Thyroid gland (tissue), 4 donors: ENCODE results near the gene CNR1. TPM values are rescaled to one million over a fixed set of nuclear protein-coding genes. Genes with fewer than 3 reads are reported as not detected.

Experiments used
- DNase-seq, 2 donors: peaks; one replicate each; pipeline ENCODE4 v3.0.0-alpha.2; 2019
- H3K27ac ChIP-seq, 3 donors: fragments of 200-600 bp; sonication (generic); 1 replicate in 2 of 3; 2 replicates in 1 of 3; pipeline ENCODE4 v1.5.1; 2016 to 2019; ENCODE audit warnings: mild to moderate bottlenecking in 1 of 3, moderate library complexity in 1 of 3
- H3K27me3 ChIP-seq: fragments of 200-600 bp; sonication (generic); one replicate; pipeline ENCODE4 v1.5.1; 2019
- H3K36me3 ChIP-seq, 2 donors: fragments of 200-600 bp; sonication (generic); one replicate each; pipeline ENCODE4 v1.5.1; 2016 to 2019
- H3K4me1 ChIP-seq, 2 donors: fragments of 200-600 bp; sonication (generic); one replicate each; pipeline ENCODE4 v1.5.1; 2017 to 2019
- H3K4me3 ChIP-seq, 3 donors: fragments of 200-600 bp; sonication (generic); replicated peaks in 1 of 3; 1 replicate in 2 of 3; 2 replicates in 1 of 3; pipeline ENCODE4 v1.5.1; 2016; ENCODE audit warnings: mild to moderate bottlenecking in 1 of 3
- H3K9me3 ChIP-seq: fragments of 200-600 bp; sonication (generic); one replicate; pipeline ENCODE4 v1.5.1; 2017
- CTCF ChIP-seq, 6 experiments: fragments of 200-600 bp in 3 of 6; fragments of 450-650 bp in 3 of 6; sonication (generic) in 3 of 6; IDR thresholded peaks; one replicate each; pipeline ENCODE4 v1.5.1; 2016 to 2019; ENCODE audit warnings: antibody characterized with exemption in 6 of 6, mild to moderate bottlenecking in 2 of 6, inconsistent platforms in 1 of 6, moderate library complexity in 1 of 6
- POLR2A ChIP-seq, 2 donors: fragments of 450-650 bp; IDR thresholded peaks; one replicate each; pipeline ENCODE4 v1.6.1; 2017; ENCODE audit warnings: antibody characterized with exemption in 2 of 2, mild to moderate bottlenecking in 2 of 2, moderate library complexity in 1 of 2
- WGBS, 2 donors: methylation state at CpG; one replicate each; pipeline ENCODE4 v1.1.5; 2017; 5-methylcytosine and 5-hydroxymethylcytosine counted together
- intact Hi-C: fragments of 100-400 bp; cut with DNase I; formaldehyde crosslinking; loops from one replicate; pipeline ENCODE4 v1.15.1; 2023
- total RNA-seq, 4 donors: library from RNA; depleted of rRNA; stranded (reverse); fragments of >200 nt; gene quantifications; one replicate each; pipeline ENCODE4 v1.2.3, GENCODE V29; 2016

CNR1 gene
- total RNA-seq, 4 donors from 2014 or later, result 3.8 to 17.5 (median 7.8) TPM

- Histone ChIP-seq H3K27ac (peak overlapping the region in 1 of 3 donors; percentile 12), H3K4me1 (peaks cover 10 to 21% of the 10 kb centered on the region in 2 donors), H3K9me3 (no peaks in the 10 kb centered on the region), H3K27me3 (peaks cover 21% of the 10 kb centered on the region), H3K4me3 (peak overlapping the region; percentile 1 to 45 (median 37)), H3K36me3 (no peaks in the 10 kb centered on the region)
- TF ChIP-seq POLR2A (IDR thresholded peaks at IDR 0.05) (no peak), CTCF (IDR thresholded peaks at IDR 0.05) (no peak)
- intact Hi-C loops, result no loop called here
- 9% methylated on average over 18 of the region's 18 CpGs for WGBS, 2 donors
- no peak for DNase-seq
These were observed 882 bp downstream of the CNR1 start for GRCh38 chr6:88165087-88165843.

- Histone ChIP-seq H3K27me3 (peaks cover 21% of the 10 kb centered on the region), H3K4me3 (no peak overlapping the region)
- intact Hi-C loops, result no loop called here
These were observed 2.1 kb downstream of the CNR1 start for GRCh38 chr6:88164061-88164460.

GRCh38 chr6:88163616-88164015 lies 2.5 kb downstream of the CNR1 start:
- intact Hi-C loops, result no loop called here

More at GRCh38 chr6:88164061-88164460, 2.1 kb downstream of the CNR1 start:
- no peak for TF ChIP-seq CTCF (IDR thresholded peaks at IDR 0.05)
- no peak for TF ChIP-seq POLR2A (IDR thresholded peaks at IDR 0.05)
- DNase-seq, result no peak
- no peaks in the 10 kb centered on the region for H3K36me3 ChIP-seq
- no peaks in the 10 kb centered on the region for H3K9me3 ChIP-seq
- peaks cover 10 to 21% of the 10 kb centered on the region in 2 donors for H3K4me1 ChIP-seq
- 79 to 82% methylated on average over 4 of the region's 4 CpGs for WGBS, 2 donors
- no peak overlapping the region for H3K27ac ChIP-seq

GRCh38 chr6:88161940-88162339 lies 4.2 kb downstream of the CNR1 start:
- peaks cover 21% of the 10 kb centered on the region for H3K27me3 ChIP-seq
- no peaks in the 10 kb centered on the region for H3K9me3 ChIP-seq
- peaks cover 6 to 16% of the 10 kb centered on the region in 2 donors for H3K4me1 ChIP-seq
- H3K36me3 ChIP-seq, result no peaks in the 10 kb centered on the region
- DNase-seq, result no peak
- TF ChIP-seq POLR2A (IDR thresholded peaks at IDR 0.05) (no peak), CTCF (IDR thresholded peaks at IDR 0.05) (no peak)
- no peak overlapping the region for H3K27ac ChIP-seq
- intact Hi-C loops, result no loop called here
- WGBS, 2 donors, result 65 to 66% methylated on average over 4 of the region's 4 CpGs
- no peak overlapping the region for H3K4me3 ChIP-seq

More at GRCh38 chr6:88163616-88164015, 2.5 kb downstream of the CNR1 start:
- Histone ChIP-seq H3K4me1 (peaks cover 10 to 21% of the 10 kb centered on the region in 2 donors), H3K27ac (no peak overlapping the region), H3K36me3 (no peaks in the 10 kb centered on the region), H3K9me3 (no peaks in the 10 kb centered on the region), H3K4me3 (no peak overlapping the region), H3K27me3 (peaks cover 21% of the 10 kb centered on the region)
- WGBS, 2 donors, result 84 to 87% methylated on average over 1 of the region's 1 CpG
- no peak for DNase-seq
- TF ChIP-seq POLR2A (IDR thresholded peaks at IDR 0.05), result no peak
- TF ChIP-seq CTCF (IDR thresholded peaks at IDR 0.05), result no peak

GRCh38 chr6:88157106-88157505 lies 9.0 kb downstream of the CNR1 start:
- H3K27ac ChIP-seq, result no peak overlapping the region
- no peaks in the 10 kb centered on the region for H3K27me3 ChIP-seq
- TF ChIP-seq CTCF (IDR thresholded peaks at IDR 0.05), result peak in 2 of 6 experiments; percentile 12 to 24
- TF ChIP-seq POLR2A (IDR thresholded peaks at IDR 0.05), result no peak
- no peak overlapping the region for H3K4me3 ChIP-seq
- DNase-seq, result no peak
- H3K4me1 ChIP-seq, result no peaks in the 10 kb centered on the region
- H3K36me3 ChIP-seq, result no peaks in the 10 kb centered on the region
- H3K9me3 ChIP-seq, result no peaks in the 10 kb centered on the region
- intact Hi-C loops, result no loop called here
- 30 to 31% methylated on average over 4 of the region's 4 CpGs for WGBS, 2 donors
